Activated CD4-positive, alpha-beta T cell treated with anti-CD3 and anti-CD28 coated beads, Interleukin-10, Interleukin-2, amounts not matched to agents 100 ng/mL and 50 ng/mL, durations not matched to agents 16 hours and 8 hours (primary cell): ENCODE results near the gene HTRA1.
A peak's percentile ranks its signal among the peaks of the same experiment; 100 is the strongest.

Experiments used
- DNase-seq: peaks from one replicate; pipeline ENCODE4 v3.0.0-alpha.2; 2020

The HTRA1 gene

DNA sequence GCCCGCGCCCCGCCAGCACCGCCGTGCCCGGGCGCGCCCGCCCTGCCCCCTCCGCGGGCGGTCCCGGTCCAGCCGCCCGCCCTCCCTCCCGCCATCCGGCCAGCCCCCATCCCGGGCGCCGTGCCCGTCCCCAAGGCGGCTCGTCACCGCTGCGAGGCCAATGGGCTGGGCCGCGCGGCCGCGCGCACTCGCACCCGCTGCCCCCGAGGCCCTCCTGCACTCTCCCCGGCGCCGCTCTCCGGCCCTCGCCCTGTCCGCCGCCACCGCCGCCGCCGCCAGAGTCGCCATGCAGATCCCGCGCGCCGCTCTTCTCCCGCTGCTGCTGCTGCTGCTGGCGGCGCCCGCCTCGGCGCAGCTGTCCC is at the start of gene HTRA1:
Gene HTRA1, plus strand, starts transcription at position 187 of the 362 bp plus-strand sequence. Its CDS starts 100 bp downstream, at position 287.
- no peak for DNase-seq

DNA sequence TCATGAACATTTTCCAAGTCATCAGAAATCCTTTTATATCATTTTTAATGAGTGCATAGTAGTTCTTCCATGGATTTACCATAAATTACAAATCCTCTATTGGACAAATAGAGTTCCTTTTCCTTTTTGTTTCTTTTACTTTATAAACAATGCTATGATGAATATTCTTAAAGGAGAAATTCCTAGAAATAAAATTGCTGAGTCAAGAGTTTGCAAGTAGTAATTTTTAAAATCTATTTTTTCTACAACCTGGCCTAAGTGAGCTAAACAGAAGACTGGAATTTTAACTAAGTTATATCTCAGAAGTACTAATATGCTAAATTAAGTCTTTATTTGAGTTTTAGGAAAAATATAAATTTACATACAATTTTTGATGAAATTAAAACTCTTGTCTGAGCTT is 48.0 kb upstream of the HTRA1 start:
- no peak for DNase-seq

DNA sequence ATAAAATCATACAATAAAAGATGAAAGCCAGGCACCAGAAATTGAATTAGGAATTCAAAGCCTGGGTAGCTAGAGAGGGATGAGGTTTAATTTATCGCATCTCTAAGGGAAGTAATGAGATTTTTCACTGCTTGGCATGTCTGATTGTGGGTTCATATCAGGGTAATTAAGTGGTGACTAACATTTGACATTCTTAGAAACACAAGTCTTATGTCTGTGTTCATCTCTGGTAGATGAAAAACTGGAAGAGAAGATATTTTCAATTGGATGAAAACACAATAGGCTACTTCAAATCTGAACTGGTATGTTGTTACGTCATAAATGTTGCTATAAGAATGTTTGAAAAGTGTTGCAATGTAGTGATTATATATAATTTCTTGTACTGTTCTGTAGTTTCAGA is 43.7 kb upstream of the HTRA1 start:
- DNase-seq: no peak

DNA sequence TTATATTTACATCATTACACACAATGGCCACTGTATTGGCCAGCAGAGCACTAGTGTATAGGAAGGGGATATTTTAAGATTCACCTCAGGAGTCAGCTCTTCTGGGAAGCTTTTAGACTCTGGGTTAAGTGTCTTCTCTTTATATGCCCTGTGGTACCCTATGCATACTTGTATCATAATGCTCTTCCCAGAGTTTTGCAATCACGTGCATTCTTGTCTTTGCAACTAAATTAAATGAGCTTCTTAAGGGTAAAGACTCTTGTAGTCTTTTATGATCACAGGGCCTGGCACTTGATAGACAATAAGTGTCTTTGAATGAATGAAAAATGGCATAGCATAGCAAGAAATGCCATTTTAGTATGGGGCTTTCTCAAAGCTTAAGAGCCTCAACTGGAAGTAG is 42.3 kb upstream of the HTRA1 start:
- no peak for DNase-seq

DNA sequence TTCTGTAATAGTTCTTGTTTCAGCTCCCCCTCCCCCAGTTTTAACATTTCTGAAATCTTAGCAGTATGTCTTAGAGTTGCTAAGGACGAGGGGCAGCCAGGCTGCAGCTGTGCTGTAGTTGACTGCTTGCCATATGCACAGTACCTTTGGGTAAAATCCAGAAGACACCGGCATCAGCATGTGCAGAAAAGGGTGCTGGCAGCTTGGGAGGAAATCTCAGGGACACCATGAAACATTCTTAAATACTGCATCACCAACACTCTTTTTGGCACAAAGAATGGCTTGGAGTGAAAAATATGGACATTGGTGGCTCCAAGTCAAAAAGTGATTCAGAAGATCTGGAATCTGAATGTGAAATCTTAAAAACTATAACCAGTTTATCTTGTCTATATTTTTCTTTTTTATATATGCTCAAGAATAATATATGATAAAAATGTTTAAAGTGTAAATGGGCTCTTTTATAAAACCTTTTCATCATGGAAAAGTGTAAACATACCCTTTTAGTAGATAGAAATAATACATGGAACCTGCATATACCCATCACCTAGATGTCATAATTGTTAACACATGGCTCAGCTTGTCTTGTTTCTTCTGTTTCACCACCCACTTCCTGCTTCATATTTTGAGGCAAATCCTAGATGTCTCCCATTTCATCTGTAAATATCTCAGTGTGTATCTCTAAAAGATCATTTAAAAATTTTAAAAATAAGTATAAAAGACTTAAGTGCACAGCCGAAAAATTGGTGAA is 41.3 kb upstream of the HTRA1 start:
- DNase-seq: no peak

DNA sequence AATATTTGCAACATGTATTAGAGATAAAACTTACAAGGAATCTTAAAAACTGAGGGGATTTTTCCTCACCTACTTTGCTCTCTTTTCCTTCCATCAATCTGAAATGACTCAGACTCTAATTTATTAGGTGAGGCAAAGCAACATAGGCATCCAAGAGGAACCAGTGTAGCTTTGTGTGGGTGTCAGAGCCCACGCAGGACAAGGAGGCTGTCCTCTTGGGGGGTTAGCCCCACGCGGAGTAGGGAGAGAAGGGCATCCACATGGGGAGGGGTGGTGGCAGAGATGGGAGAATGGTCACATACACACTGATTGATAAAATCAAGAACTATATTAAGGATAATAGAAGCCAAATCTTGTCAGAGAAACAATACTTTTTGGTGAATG is 40.7 kb upstream of the HTRA1 start:
- no peak for DNase-seq

DNA sequence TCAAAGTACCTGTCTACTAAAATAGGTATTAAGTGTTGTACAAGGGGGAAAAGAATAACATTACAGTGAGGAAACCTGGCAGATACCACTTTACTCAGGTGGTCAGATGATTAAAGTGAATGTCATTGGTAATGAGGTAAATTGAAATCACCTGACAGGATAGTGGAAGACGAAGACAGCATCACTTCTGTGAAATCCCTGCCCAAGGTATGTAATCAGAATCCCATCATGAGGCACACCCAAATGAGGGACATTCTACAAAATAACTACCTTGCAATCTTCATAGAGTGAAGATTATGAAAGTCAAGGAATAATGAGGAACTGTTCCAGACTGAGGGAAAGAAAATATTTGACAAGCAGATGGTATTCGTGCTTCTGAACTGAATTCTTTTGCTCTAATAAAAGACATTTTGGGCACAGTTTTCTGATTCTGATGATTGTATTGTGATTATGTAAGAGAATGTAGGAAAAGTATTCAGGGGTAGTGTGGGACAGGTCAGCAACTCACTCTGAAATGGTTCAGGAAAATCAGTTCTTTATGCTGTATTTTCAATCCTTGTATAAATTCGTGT is 40.2 kb upstream of the HTRA1 start:
- DNase-seq: no peak

DNA sequence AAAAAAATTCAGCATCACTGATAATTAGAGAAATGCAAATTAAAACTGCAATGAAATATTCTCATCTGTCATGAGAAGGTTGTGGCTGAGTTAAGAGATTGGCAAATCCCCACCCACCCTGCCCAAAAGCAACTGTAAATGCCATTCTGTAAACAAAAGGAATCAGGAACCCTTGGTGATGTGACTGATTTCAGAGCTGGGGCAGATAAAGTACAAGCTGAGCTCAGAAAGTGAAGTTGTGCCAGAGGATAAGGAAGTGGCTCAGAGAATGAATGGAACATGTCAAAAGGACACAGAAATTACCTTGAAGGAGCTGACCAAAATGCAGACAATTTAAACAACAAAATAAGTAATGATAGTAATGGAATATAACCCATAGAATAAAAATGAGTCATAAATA is 39.6 kb upstream of the HTRA1 start:
- no peak for DNase-seq

DNA sequence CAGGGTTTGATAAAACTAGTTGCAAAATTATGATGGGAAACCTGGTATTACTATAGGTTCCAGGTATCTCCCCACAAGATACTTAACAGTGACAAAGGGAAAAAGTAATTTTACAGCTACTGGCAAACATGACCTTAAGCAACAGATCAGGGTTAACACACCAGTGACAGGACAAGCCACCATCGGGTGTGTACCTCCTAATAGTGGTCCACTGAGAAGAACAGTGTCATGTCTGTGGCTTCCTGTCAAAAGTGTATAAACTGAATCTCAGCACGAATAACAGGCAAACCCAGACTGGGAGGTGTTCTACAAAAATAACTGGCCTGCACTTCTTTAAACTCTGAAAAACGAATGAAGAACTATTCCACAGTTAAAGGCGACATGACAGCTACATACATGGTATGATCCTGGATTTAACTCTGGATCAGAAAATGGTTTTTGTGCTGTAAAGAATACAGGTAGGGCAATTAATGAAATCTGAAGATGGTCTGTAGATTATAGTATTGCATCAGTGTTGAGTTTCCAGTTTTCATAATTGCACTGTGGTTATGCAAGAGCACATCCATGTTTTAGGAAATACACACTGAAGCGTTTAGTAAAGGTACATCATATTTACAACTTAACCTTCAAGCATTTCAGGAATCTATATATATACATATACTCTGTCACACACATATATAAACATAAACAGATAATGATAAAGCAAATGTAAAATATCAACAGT is 38.9 kb upstream of the HTRA1 start:
- DNase-seq: no peak

DNA sequence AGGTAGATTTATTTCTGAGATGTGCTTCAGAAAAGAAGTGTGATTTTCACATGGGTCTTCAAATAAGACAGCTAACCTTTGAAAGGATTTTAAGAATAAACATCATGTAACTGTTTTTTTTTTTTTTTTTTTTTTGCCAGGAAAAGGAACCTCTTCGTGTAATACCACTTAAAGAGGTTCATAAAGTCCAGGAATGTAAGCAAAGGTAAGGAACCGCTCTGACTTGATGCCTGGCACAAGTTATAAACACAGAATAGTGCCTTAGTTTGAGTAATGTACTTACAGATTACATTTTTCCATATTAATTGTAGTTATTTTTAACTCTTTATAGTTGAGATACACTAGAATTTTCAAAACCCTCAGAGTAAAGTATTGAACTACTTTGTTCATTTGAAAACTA is 37.3 kb upstream of the HTRA1 start:
- no peak for DNase-seq

DNA sequence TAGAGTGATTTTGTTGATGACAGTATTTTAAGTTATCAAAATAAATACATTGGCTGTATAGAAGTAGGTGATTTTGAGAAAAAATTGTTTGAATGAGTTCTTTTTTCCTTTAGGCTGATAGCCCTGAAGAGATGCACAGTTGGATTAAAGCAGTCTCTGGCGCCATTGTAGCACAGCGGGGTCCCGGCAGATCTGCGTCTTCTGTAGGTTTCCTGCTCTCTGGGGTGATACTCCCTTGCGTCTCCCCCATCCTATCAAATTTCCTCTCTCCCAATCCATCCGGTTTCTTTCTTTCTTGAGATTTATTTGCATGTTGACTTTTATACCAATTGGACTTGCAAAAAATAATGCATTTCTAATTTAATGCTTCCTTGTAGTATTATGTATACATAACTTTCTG is 34.5 kb upstream of the HTRA1 start:
- DNase-seq: no peak

DNA sequence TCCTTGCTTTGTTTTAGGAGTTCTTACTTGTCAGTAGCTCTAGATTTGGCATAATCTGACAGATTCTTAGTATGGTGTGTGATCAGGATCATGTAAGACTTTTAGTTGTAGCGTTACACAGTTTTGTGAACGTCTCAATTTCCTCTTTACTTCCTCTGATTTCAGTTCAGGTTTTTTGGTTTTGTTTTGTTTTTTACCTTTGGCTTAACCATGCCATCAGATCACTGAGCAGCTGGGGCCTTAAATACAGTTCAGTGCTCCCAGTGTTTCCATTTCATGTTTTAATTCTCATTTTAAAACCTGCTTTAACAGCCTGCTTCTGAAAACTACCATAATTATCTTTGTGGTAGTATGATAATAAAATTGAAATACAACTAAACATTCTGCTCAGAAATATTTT is 34.1 kb upstream of the HTRA1 start:
- DNase-seq: no peak

DNA sequence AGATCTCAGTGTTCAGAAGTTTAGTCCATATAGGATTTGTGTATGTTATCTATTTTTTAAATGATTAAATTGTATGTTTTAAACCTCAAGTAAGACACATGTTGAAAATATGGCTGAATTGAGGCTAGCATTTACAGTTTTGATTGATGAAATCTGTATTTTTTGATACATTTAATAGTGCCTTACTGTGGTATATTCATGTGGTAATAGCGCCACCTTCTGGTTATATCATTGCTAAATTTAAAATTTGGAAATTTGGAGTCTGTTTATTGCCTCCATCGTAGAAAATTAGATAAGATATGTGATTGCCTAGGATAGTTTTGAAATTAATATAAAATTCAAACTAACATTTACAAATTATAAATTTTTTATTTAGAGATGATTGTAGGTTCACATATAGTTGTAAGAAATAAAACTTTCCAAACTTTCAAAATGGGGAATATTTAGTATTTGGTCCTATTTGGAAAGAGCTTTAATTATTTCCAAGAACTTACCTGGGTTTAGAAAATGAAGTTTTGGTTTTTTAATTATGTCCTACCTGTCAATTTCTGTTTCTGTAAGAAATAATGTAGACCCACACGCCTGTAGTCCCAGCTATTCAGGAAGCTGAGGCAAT is 26.0 kb upstream of the HTRA1 start:
- DNase-seq: peak; percentile 47

DNA sequence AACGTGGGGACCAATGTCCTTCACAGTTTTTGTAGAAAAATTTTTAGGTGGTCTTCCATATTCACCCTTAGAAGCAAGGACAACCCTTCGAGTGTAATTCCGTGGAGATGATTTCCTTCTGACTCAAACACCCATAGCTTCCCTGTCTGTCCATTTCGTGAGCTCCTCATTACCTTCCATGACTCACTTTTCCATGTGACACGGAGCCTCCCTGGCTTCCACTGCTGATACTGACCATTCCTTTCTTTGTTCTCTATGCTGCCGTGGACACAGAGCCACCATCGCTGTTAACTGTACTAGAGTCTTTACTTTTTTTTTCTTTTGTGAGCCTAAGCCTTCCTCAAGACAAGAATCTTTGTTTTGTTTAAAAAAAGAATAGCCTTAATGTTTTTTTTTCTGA is 19.4 kb upstream of the HTRA1 start:
- no peak for DNase-seq

DNA sequence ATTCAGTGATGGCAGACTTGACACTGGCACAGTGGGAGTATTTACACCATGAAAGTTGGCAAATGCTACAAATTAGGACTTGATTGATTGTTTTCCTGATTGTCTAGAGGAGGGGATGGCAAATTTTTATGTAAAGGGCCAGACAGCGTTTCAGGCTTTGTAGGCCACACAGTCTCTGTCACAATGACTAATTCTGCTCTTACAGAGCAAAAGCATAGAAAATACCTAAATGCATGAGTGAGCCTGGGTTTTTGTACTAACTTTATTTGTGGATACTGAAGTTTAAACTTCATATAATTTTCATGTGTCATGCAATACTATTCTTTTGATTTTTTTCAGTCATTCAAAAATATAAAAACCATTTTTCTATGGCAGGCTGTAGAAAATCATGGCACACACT is 15.9 kb upstream of the HTRA1 start:
- no peak for DNase-seq

DNA sequence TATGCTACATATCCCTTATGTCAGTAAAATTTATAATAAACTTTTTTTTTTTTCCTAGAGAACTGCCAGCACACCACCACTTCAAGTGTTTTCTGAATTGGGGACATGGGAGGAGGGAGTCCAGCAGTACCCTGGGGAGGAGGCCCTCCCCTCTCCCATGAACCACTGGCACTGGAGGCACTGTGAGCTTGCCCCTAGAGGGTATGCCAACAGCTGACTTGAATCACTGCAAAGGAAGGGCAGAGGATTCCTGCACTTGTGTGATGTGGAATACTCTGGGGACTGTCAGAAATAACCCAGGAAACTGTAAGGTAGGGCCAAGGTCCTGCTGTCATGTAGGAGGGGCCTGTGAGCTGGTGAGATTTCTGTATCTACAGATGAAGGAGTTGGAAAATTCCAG is 15.4 kb upstream of the HTRA1 start:
- DNase-seq: no peak

DNA sequence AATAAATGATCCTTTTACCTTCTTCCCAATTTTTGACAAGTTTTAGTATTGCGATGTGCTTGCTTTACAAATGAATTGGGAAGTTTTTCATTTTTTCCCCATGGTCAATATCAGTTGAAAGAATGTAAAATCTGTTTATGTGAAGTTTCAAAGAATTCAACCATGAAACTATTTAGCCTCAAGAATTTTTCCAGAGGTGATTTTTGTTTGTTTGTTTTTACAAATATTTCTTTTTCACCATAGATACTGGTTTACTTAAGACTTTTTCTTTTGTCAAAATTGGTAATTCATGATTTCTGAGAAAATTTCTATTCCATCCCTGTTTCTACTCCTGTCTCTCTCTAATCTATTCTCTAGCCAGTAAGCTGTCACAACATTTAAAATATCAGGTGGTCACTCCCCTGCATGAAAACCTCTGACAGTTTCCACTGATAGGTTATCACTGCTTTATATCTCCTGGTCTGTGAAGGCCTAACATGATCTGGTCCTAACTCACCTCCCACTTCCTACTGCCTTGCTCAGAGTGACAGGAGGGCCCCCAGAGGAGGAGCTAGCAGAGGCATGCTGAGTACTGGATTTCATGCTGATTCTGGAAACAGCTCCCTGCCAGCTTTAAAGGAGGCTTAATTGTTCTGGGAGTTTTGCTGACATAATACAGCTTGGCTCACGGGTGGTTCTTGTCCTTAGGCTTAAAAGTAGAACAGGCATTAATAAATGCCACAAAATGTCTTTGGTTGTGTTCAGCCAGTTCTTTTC is 14.5 kb upstream of the HTRA1 start:
- no peak for DNase-seq

DNA sequence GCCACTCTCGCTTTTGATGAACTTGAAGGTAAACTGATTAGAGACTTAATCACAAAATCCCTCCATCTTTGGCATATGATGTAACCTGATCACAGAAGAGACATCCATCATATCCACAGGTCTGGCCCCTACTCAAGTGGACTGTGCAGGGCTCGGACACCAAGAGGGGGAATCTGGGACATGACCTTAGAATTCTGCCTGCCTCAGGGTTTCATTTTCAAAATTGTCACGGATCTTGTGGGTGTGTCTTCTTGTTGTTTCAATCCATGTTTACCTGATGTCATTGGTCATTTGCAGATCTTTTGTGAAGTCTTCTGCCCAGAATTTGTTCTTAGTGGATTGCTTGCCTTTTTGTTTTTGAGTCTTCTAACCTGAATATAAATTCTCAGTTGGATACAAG is 12.8 kb upstream of the HTRA1 start:
- no peak for DNase-seq

DNA sequence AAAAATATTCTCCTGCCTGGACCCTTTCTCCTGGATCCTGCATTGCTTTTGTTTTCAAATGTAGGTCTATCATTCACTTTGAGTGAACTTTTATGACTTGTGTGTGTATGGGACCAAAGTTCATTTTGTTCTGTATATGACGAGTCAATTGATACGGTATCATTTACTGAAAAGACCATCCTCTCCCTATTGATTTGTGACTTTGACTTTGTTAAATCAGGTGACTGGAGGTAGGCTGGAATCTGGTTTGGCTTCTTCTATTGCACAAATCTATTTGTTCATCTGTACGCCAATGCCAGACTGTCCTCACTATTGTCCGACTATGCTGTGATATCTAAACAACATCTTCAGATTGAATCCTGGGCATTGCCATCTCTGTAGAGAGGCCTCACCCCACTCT is 12.2 kb upstream of the HTRA1 start:
- DNase-seq: no peak

DNA sequence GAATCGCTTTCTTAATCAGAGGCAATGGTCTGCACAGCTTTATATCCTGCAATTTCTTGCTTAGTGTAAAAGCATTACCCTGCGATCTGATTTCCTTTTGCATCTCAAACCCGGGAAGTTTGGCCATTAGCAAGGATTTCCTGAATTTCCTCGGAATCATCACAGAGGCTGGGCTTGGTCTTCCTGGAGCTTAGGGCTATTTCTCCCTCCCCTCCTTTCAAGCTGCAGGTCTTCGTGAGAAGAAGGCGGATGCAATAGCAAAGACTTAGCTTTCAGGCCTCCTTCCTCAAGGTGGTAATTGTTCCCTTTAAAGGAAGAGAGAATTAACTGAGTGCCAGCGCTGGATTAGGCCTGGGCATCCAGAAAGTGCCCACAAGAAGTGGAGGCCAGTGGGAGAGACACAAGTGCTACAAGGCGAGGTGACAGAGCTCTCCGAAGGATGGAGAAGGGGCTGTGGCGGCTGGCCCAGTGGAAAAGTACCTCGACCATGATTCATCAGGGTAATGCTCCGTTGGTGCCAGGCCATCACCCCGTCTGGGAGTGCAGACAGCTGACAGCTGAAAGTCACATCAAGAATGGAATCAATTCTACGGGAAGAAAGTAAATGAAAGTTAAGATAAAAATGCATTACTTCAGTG is 10.9 kb upstream of the HTRA1 start:
- no peak for DNase-seq

DNA sequence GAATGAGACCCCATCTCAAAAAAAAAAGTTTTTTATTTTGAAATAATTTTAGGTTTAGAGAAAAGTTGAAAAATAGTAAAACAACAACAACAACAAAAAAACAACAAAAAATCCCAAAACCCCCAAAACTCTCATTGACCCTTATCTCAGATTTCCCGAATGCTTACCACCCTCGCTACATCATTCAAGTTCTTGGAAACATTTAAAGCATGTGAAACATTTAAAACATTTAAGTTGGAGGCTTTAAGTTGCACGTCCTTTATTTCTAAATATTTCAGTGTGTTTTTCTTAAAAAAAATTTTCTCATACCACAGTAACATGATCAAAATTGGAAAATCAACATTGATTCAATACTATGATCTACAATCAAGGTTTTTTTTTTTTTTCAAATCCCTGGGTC is 7.3 kb upstream of the HTRA1 start:
- no peak for DNase-seq

DNA sequence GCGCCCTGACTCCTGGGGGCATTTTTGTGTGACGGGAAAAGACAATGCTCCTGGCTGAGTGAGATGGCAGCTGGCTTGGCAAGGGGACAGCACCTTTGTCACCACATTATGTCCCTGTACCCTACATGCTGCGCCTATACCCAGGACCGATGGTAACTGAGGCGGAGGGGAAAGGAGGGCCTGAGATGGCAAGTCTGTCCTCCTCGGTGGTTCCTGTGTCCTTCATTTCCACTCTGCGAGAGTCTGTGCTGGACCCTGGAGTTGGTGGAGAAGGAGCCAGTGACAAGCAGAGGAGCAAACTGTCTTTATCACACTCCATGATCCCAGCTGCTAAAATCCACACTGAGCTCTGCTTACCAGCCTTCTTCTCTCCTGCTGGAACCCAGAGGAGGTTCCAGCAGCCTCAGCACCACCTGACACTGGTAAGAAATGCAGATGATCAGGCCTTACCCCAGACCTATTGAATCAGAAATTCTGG is 6.7 kb upstream of the HTRA1 start, which contains the start of gene ARMS2:
Gene ARMS2, plus strand, starts transcription at position 51 of the 478 bp plus-strand sequence. Its CDS starts 75 bp downstream, at position 126.
- no peak for DNase-seq
